GM19455 (cell line): ENCODE measurements around the gene ARHGEF19.

Source experiments
- ATAC-seq: cut with Tn5 transposase; IDR thresholded peaks from one replicate; pipeline ENCODE4 v1.9.1; 2021; ENCODE audit not compliant: unreplicated experiment

The ARHGEF19 gene

DNA sequence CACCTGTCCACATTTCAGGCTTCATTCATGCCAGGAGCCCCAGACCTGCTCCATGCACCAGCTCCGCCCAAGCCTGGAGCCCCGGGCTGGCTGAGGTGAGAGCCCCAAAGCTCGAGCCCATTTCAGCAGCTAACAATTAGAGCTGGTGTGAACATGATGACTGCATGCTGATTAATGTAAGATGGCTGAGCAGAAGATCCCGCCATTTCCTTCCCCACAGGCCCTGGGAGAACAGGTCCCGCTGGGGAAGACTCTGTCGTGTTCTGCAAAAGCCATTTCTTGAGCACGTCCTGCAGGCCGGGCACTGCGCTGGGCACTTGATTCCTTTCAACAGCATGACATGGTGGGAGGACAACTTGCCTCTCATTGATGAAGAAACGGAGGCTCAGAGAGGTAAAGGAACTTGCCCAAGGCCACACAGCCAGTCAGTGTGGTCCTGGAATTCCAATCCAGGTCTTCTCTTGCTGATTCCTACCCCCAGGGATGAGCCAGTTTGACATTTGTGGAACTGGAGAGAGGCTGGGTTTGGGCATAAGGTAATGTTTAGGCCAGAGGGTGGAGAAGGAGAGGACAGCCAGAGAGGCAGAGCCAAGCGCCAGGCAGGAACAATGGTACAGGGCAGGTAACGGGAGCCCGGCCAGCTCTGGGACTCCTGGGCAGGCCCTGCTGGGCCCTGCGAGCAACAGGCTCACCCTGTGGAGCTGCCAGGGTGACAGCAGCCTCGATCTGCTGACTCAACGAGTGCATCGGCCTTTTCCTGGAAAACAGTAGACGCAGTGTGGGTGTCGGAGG lies 28.5 kb downstream of the ARHGEF19 start:
- no peak for ATAC-seq

DNA sequence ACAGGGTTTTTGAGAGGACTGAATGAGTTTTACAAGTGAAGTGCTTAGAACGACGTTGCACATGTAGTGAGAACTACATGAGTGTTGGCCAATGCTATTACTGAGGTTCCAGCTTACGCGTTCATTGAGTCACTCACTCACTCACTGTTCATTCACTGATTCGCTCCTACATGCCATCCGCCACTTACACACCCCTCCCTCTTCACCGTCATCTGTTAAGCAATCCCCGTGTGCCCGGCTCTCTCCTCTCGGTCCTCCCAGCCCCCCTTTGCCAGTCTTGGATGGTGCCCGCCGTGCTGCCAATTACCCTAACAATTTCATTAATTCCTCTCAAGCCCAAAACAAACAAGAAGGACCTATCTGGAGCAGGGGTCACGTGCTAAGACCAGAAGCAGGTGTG lies 29.3 kb downstream of the ARHGEF19 start:
- no peak for ATAC-seq

DNA sequence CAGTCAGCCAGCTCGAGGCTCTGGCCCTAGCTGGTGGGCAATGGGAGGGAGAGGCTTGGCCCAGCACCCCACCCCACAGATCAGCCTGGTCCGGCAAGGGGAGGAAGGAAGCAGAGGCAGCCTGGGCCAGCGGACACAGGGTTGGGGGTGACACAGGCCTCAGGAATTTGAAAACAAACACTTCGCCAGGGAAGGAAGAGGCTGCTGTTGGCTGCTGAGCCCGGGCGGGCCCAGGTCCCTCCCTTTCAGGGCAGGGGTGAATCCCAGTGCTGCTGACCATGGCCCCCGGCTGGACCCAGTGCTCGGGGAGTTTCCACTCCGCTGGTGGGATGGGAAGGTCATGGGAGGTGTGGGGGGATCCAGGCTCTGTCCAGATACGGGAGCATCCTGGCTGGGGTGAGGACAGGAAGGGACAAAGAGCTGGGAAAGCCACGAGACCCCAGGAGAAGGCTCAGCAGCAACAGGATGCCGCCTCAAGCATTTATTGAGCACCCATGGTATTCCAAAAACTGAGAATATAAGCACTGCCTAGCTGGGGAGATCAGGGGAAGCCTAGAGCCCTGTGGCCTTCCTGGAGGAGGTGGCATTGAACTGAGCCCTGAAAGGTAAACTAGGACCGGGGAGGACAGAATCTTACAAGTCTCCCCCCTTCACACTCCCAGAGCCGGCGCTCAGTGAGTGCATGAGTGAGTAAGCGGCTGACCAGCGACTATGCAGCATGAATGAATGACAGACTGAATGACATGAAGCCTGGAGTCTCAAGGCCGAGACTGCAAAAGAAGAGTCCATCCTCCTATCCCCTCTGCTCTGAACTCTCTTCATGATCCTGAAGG lies 30.3 kb downstream of the ARHGEF19 start:
- ATAC-seq = no peak

DNA sequence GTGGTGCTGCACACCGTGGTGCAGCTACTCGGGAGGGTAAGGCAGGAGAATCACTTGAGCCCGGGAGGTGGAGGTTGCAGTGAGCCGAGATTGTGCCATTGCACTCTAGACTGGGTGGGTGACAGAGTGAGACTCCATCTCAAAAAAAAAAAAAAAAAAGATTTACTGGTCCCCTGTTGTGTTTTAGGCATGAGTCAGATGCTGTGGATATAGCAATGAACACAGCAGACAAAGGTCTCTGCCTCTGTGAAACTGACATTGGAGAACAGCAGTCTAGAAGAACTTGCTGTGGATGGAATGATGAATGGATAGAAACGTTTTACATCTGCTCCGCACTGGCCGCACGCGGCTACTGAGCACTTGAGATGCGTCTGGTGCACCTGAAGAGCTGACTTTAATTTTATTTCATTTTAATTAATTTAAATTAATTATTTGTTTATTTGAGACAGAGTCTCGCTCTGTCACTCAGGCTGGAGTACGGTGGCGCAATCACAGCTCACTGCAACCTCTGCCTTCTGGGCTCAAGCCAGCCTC lies 32.1 kb downstream of the ARHGEF19 start:
- no peak for ATAC-seq

DNA sequence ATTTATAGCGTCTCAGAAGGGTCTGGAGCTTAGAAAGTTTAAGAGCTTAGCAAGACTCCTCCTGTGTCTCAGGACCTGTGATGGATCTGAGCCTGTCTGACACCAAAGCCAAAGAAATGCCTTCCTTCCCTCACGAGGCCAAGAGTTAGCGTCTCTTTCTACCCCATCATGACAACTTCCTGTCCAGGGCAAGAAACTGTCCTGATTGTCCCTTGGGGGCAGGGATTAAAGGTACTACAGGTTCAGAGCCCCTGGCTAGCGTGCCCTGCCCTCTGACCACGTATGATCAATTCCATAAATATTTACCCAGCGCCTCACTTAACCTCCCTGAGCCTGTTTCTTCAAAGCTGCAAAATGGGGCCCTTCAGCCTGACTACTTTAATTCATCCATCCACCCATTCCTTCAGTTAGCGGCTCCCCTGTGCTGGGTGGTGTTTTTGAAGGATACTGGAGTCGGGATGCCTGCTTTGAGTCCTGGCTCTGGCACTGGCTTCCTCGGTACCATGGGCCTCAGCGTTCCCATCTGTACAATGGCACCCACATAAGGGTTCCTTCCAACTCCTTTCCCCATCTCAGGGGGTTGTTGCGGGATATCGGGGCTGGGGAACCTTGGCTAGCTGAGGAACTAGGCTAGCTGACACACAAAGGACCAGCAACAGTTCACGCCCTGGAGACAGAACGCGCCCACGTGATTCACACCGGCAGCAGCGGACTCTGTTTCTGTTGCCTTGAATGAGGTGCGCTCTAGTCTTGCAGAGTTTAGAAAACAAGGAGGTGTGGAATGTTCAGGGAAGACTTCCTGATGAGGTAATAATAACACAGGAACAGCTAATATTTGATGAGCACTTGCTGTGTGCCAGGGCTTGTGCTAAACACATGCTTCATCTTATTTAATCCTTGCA lies 33.6 kb downstream of the ARHGEF19 start:
- no peak for ATAC-seq

DNA sequence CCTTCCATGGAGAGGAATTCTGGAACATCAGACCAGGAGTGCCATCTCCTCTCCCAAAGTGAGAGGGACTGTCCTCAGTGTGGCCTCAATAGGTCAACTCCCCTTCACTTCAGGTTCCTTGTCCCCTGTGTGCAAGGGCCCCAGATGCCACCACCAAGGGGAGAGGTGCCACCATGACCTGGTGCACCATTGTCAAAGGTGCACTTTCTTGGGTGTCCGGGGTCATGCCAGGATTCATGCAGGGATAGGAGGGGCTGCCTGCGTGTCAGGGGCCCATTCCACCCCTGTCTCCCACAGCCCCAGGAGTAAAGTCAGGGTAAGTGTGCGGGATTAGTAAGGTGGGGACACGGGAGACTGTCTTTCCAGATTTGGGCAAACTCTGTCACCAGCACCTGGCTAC lies 35.1 kb downstream of the ARHGEF19 start:
- ATAC-seq = no peak

DNA sequence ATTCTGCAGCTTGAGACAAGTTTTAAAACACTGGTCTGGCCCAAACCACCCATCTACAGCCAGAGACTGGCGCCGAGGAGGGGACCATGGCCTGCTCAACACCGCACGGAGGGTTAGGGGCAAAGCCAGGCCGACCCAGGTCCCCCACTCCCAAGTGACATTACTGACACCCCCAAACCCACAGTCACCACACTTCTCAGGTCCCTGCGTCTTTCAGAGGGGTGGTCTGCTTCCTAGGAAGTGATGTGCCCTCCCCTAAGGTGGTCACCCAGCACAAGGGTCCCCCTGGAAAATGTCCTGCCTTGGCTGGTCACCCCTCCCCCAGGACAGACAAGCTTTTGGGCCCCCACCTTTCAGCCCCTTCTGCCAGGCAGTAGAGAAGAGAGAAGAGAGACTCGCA lies 35.8 kb downstream of the ARHGEF19 start:
- no peak for ATAC-seq

DNA sequence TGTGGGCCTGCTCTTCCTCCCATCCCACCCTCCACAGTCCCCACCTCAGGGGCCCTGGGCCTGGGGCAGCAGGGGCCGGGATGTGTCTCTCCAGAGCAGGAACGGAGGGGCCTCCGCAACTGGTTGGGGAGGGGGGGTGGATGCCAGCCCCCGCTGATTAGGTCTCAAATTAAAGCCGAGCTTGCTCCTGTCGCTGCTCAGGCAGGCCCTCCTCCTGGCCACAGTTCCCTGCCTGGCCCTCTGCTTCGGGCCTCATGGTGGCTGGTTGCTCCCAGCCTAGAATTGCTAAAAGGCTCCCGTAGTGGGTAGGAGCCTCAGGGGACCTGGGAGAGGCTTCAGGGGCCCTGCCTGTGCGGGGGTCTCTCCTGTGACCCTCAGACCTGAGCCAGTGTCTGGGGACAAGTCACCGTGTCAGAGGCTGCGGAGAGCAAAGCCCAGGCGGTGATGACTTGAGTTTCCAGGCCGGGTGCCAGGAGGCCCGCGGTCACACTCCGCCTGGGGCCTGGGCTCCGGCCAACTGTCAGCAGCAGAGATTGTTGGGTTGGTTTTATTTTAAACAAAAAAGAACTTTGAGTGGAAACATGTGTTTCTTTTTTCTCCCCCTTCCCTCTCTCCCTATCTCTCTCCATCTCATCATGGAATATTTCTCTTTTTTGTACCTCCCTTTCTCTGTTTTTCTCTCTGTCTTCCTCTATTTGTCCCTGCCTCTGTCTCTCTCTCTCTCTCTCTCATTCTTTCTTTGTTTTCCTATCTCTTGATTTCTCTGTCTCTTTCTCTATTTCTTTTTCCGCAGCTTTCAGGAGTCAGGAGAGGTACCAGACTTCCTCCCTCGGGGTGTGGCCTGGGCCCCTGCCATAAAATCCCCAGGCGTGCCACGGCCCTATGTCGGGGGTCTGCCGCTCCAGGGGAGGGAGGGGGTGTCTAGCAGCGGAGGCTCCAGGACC lies 36.6 kb downstream of the ARHGEF19 start:
- ATAC-seq = no peak

DNA sequence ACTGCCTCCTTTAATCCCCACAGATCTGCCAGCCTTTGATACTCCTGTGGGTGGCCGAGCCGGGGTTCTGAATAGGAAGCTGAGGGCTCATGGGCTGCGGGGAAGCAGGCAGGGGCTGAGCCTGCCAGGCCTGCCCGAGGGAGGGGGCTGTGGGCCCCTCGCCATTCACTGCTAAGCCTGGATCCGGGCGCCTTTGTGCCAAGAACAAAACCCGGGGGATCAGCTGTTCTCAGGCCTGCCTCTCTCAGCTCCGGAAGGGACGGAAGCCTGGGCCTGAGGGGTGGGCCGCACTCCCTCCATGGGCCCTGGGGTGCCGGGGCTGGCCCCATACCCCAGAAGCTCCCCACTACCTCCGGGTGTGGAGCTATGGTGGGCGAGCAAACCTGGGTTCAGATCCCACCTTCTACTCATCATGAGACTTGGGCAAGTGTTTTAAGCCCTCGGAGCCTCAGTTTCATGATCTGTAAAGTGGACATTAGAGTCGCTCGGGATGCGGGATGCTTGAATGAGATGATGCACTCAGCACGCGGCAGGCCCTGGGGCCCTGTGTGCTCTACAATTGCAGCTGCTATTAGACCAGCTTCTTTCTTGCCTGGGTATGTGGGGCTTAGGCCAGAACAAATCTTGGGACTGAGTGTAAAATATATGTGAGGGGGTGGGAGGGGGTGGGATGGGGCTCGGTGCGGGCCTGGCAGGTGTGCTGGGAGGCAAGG lies 37.4 kb downstream of the ARHGEF19 start:
- ATAC-seq = no peak

DNA sequence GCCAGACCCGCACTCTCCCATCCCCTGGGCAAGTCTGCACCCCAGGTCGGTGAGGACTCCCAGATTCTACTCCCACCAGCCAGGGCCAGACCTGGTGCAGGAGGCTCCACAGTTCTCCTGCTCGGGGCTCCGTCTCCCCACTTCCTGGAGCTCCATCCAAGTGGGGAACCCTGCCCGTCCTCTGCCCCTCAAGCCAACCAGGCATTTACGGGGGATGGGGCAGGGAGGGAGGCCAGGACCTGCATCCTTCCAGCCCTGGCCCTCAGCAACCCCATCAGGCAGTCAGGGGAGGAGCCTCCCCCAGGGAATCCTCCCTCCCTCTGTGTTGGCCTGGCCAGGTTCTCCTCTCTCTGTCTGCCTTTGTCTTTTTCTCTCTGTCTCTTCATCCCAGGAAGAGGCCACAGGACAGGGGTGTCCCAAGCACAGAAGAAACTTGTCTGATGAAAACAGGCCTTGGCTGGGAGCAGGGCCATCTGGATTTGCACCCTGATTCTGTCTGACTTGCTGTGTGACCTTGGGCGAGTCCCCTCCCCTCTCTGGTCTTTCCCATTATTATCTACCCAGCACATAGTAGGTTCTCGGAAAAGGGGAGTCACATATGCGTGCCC lies 38.1 kb downstream of the ARHGEF19 start:
- ATAC-seq = no peak

DNA sequence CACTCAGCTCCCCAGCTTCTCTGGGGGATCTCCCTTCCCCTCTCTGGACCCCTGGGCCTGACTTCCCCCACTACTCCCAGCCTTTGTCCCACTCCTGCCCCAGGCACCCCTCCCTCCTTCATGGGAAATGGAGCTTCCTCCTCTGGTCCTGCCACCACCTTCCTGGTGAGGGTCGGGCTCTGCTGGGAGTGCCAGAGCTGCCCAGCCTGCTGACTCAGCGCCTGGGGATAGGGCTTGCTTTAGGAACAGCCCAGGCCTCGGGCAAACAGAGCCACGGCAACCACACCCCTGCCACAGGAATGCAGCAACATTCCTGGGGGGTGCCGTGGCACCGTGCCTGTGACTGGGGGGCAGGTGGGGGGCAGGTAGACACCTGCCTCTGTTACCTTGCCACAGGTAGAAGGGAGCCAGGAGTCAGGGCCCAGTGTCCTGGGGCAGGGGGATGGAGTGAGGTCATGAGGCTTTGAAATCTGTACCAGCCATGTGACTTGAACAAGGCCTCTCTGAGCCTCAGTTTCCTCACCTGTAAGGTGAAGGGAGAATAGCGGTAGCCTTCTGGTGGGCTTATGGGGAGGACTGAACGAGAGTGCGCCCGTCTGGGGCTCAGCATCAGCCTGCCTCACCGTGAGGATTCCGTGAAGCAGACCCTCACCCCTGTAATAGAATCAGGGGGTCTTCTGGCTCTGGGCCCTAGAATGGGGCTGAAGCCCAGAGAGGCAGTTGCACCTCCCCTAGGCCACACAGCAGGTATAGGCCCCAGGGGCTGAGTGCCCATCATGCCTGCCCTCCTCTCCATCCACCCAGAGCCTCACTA lies 38.8 kb downstream of the ARHGEF19 start:
- ATAC-seq = no peak

DNA sequence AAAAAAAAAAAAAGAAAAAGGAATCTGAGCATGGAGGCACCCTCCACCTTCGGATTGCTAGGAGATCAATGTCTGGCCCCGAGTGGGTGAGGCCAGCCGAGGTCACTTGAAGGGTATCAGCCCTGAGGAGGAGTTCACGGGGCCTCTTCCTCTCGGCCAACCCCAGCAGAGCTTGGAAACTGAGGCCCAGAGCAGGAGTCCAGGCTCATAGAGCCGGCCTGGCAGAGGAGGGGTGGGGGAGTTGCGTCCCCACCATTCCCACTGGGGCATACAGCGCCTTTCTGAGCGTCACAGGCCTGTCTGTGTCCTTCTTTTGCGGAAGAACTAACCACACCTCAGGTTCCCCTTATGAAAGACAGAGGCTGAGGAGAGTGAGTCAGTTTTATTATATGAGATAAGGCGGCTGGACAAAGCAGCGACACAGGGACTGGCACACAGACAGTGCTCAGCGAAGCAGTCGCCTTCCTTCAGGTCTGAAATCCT lies 39.4 kb downstream of the ARHGEF19 start:
- ATAC-seq = no peak

DNA sequence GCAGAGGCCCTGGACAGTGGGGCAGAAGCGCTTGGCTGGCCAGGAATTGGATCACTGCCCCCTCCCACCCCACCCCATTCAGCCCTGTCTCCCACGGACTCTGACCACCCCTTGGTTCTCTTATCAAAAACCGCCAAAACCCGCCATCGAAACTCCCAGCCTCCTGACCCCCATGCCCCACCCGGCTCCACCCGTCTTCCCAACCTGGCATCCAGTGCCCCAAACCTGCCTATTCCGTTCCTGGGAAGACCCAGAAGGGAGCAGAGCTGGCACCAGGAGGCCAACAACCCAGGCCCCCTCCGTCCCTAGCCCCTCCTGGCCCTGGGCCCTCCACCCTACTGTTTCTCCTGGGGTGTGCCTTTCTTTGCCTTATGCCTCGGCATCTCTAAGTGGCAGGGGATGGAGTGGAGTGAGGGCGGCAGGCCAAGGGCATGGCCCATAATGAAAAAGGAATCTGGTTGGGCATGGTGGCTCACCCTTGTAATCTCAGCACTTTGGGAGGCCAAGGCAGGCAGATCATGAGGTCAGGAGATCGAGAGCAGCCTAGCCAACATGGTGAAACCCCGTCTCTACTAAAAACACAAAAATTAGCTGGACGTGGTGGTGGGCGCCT lies 40.1 kb downstream of the ARHGEF19 start:
- ATAC-seq = no peak

DNA sequence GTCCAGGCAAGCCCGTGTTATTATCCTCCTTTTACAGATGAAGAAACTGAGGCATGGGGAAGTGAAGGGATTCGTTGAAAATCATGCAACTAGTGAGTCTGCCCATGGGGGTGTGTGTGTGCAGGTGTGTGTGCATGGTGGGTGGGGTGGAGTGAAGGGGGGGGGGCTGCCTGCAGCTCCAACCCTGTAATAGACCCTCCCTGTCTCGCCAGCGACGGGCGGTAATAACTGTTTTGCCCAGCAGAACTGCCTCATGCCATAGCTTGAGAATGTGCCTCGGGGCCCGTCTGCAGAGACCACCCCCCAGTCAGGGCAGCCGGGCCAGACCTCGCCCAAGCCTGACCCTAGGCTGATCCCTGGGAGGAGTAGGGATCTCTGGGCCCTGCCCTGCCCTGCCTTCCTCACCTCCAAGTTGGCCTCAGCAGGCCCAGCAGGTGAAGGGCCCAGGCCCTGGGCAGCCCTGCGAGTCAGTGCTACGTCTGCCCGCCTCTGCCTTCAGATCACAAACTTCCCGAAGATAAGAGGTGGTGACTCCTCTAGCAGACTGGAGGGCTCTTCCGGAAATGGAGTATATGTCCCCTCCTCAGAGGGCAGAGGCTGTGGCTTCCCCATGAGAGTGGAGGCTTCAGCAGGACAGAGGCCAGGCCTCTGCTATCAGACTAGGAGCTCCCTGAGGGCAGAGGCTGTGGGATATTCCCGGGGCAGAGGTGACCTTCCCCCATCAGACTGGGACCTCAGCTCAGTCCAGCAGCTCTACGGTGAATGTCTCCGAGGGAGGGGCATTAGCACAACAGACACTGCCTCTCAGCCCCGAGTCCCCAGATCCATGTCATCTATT lies 40.9 kb downstream of the ARHGEF19 start:
- ATAC-seq = no peak

DNA sequence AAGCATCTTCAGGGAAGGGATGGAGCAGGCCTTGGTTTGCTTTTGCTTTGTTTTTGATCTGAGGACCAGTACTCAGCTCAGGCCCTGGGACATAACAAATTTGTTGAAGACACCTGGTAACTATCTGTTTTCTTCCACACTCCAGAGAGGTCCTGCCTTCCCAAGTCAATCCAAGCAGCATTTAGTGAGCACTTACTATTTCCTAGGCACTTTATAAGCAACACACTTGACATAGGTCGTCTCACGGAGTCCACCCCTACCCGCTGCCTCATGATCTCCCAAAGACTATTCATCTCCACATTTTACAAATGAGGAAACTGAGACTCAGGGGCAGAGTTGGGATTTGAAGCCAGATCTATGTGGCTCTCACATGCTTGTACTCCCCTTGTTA lies 42.2 kb downstream of the ARHGEF19 start:
- no peak for ATAC-seq

DNA sequence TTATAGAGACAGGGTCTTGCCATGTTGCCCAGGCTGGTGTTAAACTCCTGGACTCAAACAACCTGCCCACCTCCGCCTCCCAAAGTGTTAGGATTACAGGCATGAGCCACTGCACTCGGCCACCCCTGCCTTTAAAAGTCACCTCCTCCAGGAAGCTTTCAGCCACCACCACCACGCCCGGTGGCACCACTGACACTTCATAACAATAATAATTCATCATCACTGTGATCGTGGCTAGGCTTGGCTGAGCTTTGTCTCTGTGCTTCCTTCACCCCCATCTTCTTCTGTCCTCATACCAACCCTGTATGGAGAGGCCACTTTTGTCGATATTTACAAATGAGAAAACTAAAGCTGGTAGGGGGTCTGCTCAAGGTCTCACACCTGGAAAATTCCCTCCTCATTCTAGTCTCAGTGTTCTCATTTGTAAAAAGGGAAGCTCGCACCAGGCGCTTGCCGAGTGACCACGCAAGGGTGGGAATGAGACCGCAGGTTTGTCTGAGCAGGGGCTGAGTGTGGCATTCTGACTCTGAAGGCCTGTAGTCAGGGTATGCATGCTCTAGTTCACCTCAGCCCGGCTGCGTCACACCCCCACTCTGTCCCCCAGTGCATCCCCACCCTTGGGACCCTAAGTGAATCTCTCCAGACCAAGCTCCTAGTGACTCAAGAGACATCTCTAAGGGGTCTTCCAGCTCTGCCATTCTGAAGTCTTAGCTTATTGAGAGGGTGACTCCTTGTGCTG lies 43.7 kb downstream of the ARHGEF19 start:
- ATAC-seq = no peak
